Measurements from ENCODE around the gene GJB4.

DNA sequence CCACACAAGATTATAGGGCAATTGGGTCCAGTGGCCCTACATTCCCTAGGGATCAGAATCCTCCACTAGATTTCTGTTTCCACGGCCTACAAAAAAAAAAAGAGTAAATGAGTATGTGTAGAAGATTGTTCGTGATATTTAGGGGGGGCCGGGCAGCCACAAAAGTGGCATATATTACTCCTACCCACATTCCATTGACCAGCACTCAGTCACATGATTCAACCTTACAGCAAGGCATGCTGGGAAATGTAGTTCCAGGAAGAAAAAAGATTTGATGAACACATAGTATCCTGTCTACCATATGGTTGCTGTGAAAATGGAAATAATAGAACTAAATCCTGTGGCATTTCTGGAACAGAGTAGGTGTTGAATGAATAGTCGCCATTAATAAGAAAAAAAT, 48.1 kb upstream of the GJB4 start:
- TF ChIP-seq POLR2A (IDR thresholded peaks at IDR 0.05; ENCODE audit: low read depth, low read length) (no peak), POLR2AphosphoS5 (IDR thresholded peaks at IDR 0.05; ENCODE audit: low read depth, low read length) (no peak), TAF1 (IDR thresholded peaks at IDR 0.05; ENCODE audit: borderline replicate concordance, low read depth, low read length) (no peak)

Data from GM12892 (cell line).